WTC11 (cell line): ENCODE measurements around the gene TSPYL2. TPM values are rescaled to one million over a fixed set of nuclear protein-coding genes. Genes with fewer than 3 reads are reported as not detected.

Experiments
- ATAC-seq: fragments of 200-7000 bp; cut with Tn5 transposase; 2 replicates; pipeline ENCODE4 v1.10.0; 2021; ENCODE audit warnings: mild to moderate bottlenecking, moderate library complexity
- CTCF ChIA-PET: fragments of 300-600 bp; sonication (Branson Sonifier 250); formaldehyde crosslinking; loops from one replicate; lab custom pipeline; 2021; ENCODE audit warnings: antibody characterized with exemption; lab: Charles Lee
- POLR2A ChIA-PET: fragments of 350-600 bp; sonication (Branson Sonifier 250); formaldehyde crosslinking; loops from one replicate; lab custom pipeline; 2021; ENCODE audit warnings: antibody characterized with exemption; lab: Charles Lee
- DNase-seq: peaks from one replicate; pipeline ENCODE4 v3.0.0; 2021; ENCODE audit warnings: low spot score
- H3K27ac Mint-ChIP-seq: 2 replicates; pipeline ENCODE4 v1.8.0; 2021; ENCODE audit warnings: mixed read lengths
- H3K27me3 Mint-ChIP-seq: 2 replicates; pipeline ENCODE4 v1.8.0; 2021; ENCODE audit warnings: low read depth, mild to moderate bottlenecking, moderate library complexity, mixed read lengths
- H3K36me3 Mint-ChIP-seq: 2 replicates; pipeline ENCODE4 v1.8.0; 2021; ENCODE audit warnings: mixed read lengths
- H3K4me1 Mint-ChIP-seq: 2 replicates; pipeline ENCODE4 v1.8.0; 2022; ENCODE audit warnings: mixed read lengths
- H3K4me3 Mint-ChIP-seq: 2 replicates; pipeline ENCODE4 v1.8.0; 2021; ENCODE audit warnings: mild to moderate bottlenecking, moderate library complexity, mixed read lengths
- H3K9me3 Mint-ChIP-seq: 2 replicates; pipeline ENCODE4 v1.8.0; 2021; ENCODE audit warnings: mixed read lengths
- ATF2 ChIP-seq: sonication (generic); formaldehyde crosslinking; IDR thresholded peaks from 2 replicates; pipeline ENCODE4 v1.8.1; 2022; ENCODE audit warnings: low read depth, missing genetic modification reagents, borderline replicate concordance
- CREB1 ChIP-seq: sonication (generic); formaldehyde crosslinking; IDR thresholded peaks from 2 replicates; pipeline ENCODE4 v1.8.0; 2023; ENCODE audit warnings: mild to moderate bottlenecking, missing genetic modification reagents
- E2F1 ChIP-seq: sonication (generic); formaldehyde crosslinking; IDR thresholded peaks from 2 replicates; pipeline ENCODE4 v1.8.0; 2022; ENCODE audit warnings: mild to moderate bottlenecking, missing genetic modification reagents
- E2F4 ChIP-seq: sonication (generic); formaldehyde crosslinking; IDR thresholded peaks from 2 replicates; pipeline ENCODE4 v1.8.1; 2022; ENCODE audit warnings: low read depth, mild to moderate bottlenecking, moderate library complexity, missing genetic modification reagents, borderline replicate concordance
- FOXP1 ChIP-seq: sonication (generic); formaldehyde crosslinking; IDR thresholded peaks from 2 replicates; pipeline ENCODE4 v1.8.0; 2022; ENCODE audit warnings: missing genetic modification reagents, mild to moderate bottlenecking, moderate library complexity, borderline replicate concordance
- FOXP4 ChIP-seq: sonication (generic); formaldehyde crosslinking; IDR thresholded peaks from 2 replicates; pipeline ENCODE4 v1.8.0; 2022; ENCODE audit warnings: mild to moderate bottlenecking, missing genetic modification reagents
- GRHL2 ChIP-seq: fragments of 250-450 bp; sonication (Bioruptor Pico); IDR thresholded peaks from 2 replicates; pipeline ENCODE4 v1.8.0; 2022; ENCODE audit warnings: mild to moderate bottlenecking, moderate library complexity; ENCODE audit not compliant: insufficient replicate concordance, severe bottlenecking
- HMGA2 ChIP-seq: fragments of 250-450 bp; sonication (Bioruptor Pico); IDR thresholded peaks from 2 replicates; pipeline ENCODE4 v1.4.0; 2021; ENCODE audit warnings: mild to moderate bottlenecking, moderate library complexity
- JUN ChIP-seq: sonication (generic); formaldehyde crosslinking; IDR thresholded peaks from 2 replicates; pipeline ENCODE4 v1.8.0; 2023; ENCODE audit warnings: mild to moderate bottlenecking, missing genetic modification reagents
- NFATC4 ChIP-seq: fragments of 250-450 bp; sonication (Bioruptor Pico); IDR thresholded peaks from 2 replicates; pipeline ENCODE4 v1.9.0; 2021; ENCODE audit warnings: mild to moderate bottlenecking
- PRDM15 ChIP-seq: sonication (generic); formaldehyde crosslinking; IDR thresholded peaks from 2 replicates; pipeline ENCODE4 v1.8.0; 2022; ENCODE audit warnings: missing genetic modification reagents
- RELA ChIP-seq: sonication (generic); formaldehyde crosslinking; IDR thresholded peaks from 2 replicates; pipeline ENCODE4 v1.8.1; 2022; ENCODE audit warnings: missing genetic modification reagents, mild to moderate bottlenecking, borderline replicate concordance
- ZNF138 ChIP-seq: sonication (generic); formaldehyde crosslinking; conservative IDR thresholded peaks from 2 replicates; pipeline ENCODE4 v1.8.1; 2022; ENCODE audit warnings: mild to moderate bottlenecking, moderate library complexity, missing genetic modification reagents
- ZNF219 ChIP-seq: sonication (generic); formaldehyde crosslinking; IDR thresholded peaks from 2 replicates; pipeline ENCODE4 v1.8.0; 2023; ENCODE audit warnings: missing genetic modification reagents, mild to moderate bottlenecking, borderline replicate concordance
- ZSCAN18 ChIP-seq: fragments of 250-450 bp; sonication (Bioruptor Pico); IDR thresholded peaks from 2 replicates; pipeline ENCODE4 v2.1.2; 2022; ENCODE audit warnings: mild to moderate bottlenecking, moderate library complexity
- total RNA-seq: library from RNA; stranded (reverse); gene quantifications from 3 replicates; pipeline ENCODE4 v1.2.3, GENCODE V29; 2021

TSPYL2 gene
- total RNA-seq, 1 experiment from 2014 or later = 14.6 TPM

GRCh38 chrX:53115550-53115874, 33.3 kb downstream of the TSPYL2 start:
- ATAC-seq (no peak), DNase-seq (no peak)
- no peaks in the 10 kb centered on the region for H3K9me3 Mint-ChIP-seq
- POLR2A ChIA-PET = no interaction called here
- peaks cover 3% of the 10 kb centered on the region for H3K36me3 Mint-ChIP-seq
- CTCF ChIA-PET = interaction anchor here (0.6 kb wide), 1 partner anchor 330 kb away, joined by 3 read pairs; no protein-coding TSS in a partner anchor
- H3K27ac Mint-ChIP-seq = 0 out of 2 replicates have a peak overlapping the region, but pooled peaks have one; percentile 10
- TF ChIP-seq GRHL2 (CRISPR knock-in tag) (no peak), JUN (CRISPR knock-in tag) (no peak), FOXP4 (CRISPR knock-in tag) (no peak), PRDM15 (CRISPR knock-in tag) (no peak), CREB1 (CRISPR knock-in tag) (no peak), RELA (CRISPR knock-in tag) (no peak), E2F1 (CRISPR knock-in tag) (no peak), FOXP1 (CRISPR knock-in tag) (no peak), ATF2 (no peak), ZSCAN18 (CRISPR knock-in tag) (no peak), ZNF219 (no peak), NFATC4 (CRISPR knock-in tag) (no peak), HMGA2 (CRISPR knock-in tag) (no peak), ZNF138 (CRISPR knock-in tag) (no peak), E2F4 (CRISPR knock-in tag) (no peak)
- H3K4me3 Mint-ChIP-seq = no peak overlapping the region
- no peaks in the 10 kb centered on the region for H3K27me3 Mint-ChIP-seq
- peaks cover 5% of the 10 kb centered on the region for H3K4me1 Mint-ChIP-seq
